Natural killer cell (primary cell): Measurements from ENCODE around the gene ITPR1. TPM values are rescaled to one million over a fixed set of nuclear protein-coding genes. Genes with fewer than 3 reads are reported as not detected.

Experiments used
- ATAC-seq, 3 donors: fragments of 150-1000 bp in 2 of 3; fragments of 200-7000 bp in 1 of 3; cut with Tn5 transposase; 1 replicate in 1 of 3; 2 replicates in 2 of 3; pipeline ENCODE4 v1.10.0; 2021; ENCODE audit warnings: mild to moderate bottlenecking in 2 of 3, moderate library complexity in 2 of 3
- DNase-seq, 2 donors: peaks; one replicate each; pipeline versions ENCODE4 v3.0.0 to v3.0.0-alpha.2; 2013 to 2021; ENCODE audit warnings: mixed read lengths in 1 of 2
- H3K27ac ChIP-seq: one replicate; pipeline ENCODE4 v1.5.1; 2013; ENCODE audit warnings: mild to moderate bottlenecking, low read length
- H3K27me3 ChIP-seq: one replicate; pipeline ENCODE4 v1.6.1; 2013; ENCODE audit warnings: low read length; ENCODE audit not compliant: control insufficient read depth, insufficient read depth
- H3K36me3 ChIP-seq: one replicate; pipeline ENCODE4 v1.6.1; 2013; ENCODE audit warnings: low read length; ENCODE audit not compliant: control insufficient read depth, insufficient read depth
- H3K4me1 ChIP-seq: one replicate; pipeline ENCODE4 v1.6.1; 2013; ENCODE audit warnings: low read length; ENCODE audit not compliant: control insufficient read depth, insufficient read depth
- H3K4me3 ChIP-seq: one replicate; pipeline ENCODE4 v1.5.1; 2013; ENCODE audit warnings: low read length
- H3K9me3 ChIP-seq: one replicate; pipeline ENCODE4 v1.6.1; 2013; ENCODE audit warnings: low read length; ENCODE audit not compliant: control insufficient read depth, insufficient read depth
- H3K27ac Mint-ChIP-seq, 2 donors: one replicate each; pipeline ENCODE4 v1.8.0; 2022; ENCODE audit warnings: mild to moderate bottlenecking in 2 of 2, mixed read lengths in 2 of 2, moderate library complexity in 1 of 2
- H3K27me3 Mint-ChIP-seq, 2 donors: one replicate each; pipeline ENCODE4 v1.8.0; 2022; ENCODE audit warnings: low read depth in 2 of 2, mixed read lengths in 2 of 2
- H3K36me3 Mint-ChIP-seq: one replicate; pipeline ENCODE4 v1.8.0; 2022; ENCODE audit warnings: mixed read lengths
- H3K4me1 Mint-ChIP-seq, 2 donors: one replicate each; pipeline ENCODE4 v1.8.0; 2022; ENCODE audit warnings: mixed read lengths in 2 of 2
- H3K4me3 Mint-ChIP-seq: one replicate; pipeline ENCODE4 v1.8.0; 2022; ENCODE audit warnings: mild to moderate bottlenecking, moderate library complexity, mixed read lengths
- H3K9me3 Mint-ChIP-seq, 2 donors: one replicate each; pipeline ENCODE4 v1.8.0; 2022; ENCODE audit warnings: mixed read lengths in 2 of 2
- WGBS: methylation state at CpG from one replicate; pipeline ENCODE4 v1.1.7; 2013; ENCODE audit warnings: missing lambda C conversion rate; ENCODE audit not compliant: insufficient coverage; 5-methylcytosine and 5-hydroxymethylcytosine counted together
- intact Hi-C: fragments of 100-400 bp; cut with micrococcal nuclease; formaldehyde crosslinking; loops from one replicate; pipeline ENCODE4 v1.14.2; 2022
- total RNA-seq, 4 donors: library from RNA; stranded (reverse); fragments of 120-200 nt in 1 of 4; gene quantifications; one replicate each; pipeline versions ENCODE4 v1.2.3 to v1.2.4, GENCODE V29; 2013 to 2022
- TF ChIP-seq, protein P1 (sequence below): fragments of 200-600 bp; IDR thresholded peaks from one replicate; pipeline ENCODE4 v1.8.0; 2022; ENCODE audit warnings: antibody characterized with exemption

ITPR1 gene
- total RNA-seq, 3 donors from 2014 or later (not counting 1 experiment from before 2014, with no cell fraction given) = 86.7 to 123 (median 94.8) TPM

DNA sequence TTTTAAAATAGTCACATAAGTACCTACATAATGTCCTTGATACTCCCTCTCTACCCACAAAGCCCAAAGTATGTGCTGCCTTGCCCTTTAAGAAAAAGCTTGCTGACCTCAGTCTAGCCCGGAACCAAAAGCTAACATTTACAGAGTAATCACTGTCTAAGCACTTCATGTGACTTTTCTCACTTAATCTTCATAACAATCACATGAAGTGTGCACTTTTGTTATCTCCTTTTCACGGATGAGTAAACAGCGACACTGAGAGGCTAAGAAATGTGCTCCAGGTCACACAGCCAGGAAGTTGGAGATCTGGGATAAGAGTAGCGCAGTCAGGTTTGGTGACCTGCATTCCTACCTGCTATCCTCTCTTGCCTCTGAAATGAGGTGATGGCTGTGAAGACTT is 194.0 kb downstream of the ITPR1 start:
- Histone ChIP-seq H3K4me3 (no peak overlapping the region), H3K27ac (no peak overlapping the region), H3K36me3 (peaks cover 66% of the 10 kb centered on the region), H3K4me1 (peaks cover 16% of the 10 kb centered on the region), H3K9me3 (no peaks in the 10 kb centered on the region), H3K27me3 (no peaks in the 10 kb centered on the region)
- TF ChIP-seq, protein P1, sequence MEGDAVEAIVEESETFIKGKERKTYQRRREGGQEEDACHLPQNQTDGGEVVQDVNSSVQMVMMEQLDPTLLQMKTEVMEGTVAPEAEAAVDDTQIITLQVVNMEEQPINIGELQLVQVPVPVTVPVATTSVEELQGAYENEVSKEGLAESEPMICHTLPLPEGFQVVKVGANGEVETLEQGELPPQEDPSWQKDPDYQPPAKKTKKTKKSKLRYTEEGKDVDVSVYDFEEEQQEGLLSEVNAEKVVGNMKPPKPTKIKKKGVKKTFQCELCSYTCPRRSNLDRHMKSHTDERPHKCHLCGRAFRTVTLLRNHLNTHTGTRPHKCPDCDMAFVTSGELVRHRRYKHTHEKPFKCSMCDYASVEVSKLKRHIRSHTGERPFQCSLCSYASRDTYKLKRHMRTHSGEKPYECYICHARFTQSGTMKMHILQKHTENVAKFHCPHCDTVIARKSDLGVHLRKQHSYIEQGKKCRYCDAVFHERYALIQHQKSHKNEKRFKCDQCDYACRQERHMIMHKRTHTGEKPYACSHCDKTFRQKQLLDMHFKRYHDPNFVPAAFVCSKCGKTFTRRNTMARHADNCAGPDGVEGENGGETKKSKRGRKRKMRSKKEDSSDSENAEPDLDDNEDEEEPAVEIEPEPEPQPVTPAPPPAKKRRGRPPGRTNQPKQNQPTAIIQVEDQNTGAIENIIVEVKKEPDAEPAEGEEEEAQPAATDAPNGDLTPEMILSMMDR = no peak
- WGBS = 97% methylated on average over 4 of the region's 4 CpGs
- Mint-ChIP-seq H3K27me3 (no peaks in the 10 kb centered on the region), H3K4me1 (peaks cover 14 to 26% of the 10 kb centered on the region in 2 donors), H3K9me3 (peaks cover 0 to 2% of the 10 kb centered on the region in 2 donors), H3K27ac (no peak overlapping the region), H3K4me3 (no peak overlapping the region), H3K36me3 (peaks cover 7% of the 10 kb centered on the region)
- ATAC-seq (no peak), DNase-seq (no peak)
- intact Hi-C loops = no loop called here

DNA sequence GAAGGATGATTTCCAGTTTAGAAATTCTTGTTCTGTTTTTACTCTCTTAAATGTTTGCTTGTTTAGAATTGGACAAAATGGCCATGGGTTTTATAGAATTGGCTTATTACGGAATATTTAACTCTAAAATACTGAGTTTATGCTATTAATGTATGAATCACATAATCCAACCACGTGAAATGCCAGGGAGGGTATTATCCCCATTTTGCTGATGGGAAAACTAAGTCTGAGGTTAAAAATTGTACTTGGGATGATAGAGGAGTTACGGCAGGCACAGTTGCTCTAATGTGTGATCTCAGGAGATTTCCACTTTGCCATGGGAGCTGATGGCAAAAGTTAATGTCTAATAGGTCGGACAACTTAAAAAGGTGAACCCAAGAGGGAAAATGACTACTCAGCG is 194.4 kb downstream of the ITPR1 start:
- Mint-ChIP-seq H3K36me3 (peaks cover 7% of the 10 kb centered on the region), H3K27me3 (no peaks in the 10 kb centered on the region), H3K9me3 (peaks cover 0 to 2% of the 10 kb centered on the region in 2 donors), H3K4me1 (peaks cover 14 to 21% of the 10 kb centered on the region in 2 donors), H3K27ac (no peak overlapping the region), H3K4me3 (no peak overlapping the region)
- WGBS = 93% methylated on average over 4 of the region's 5 CpGs
- intact Hi-C loops = no loop called here
- Histone ChIP-seq H3K27me3 (no peaks in the 10 kb centered on the region), H3K4me3 (no peak overlapping the region), H3K4me1 (peaks cover 16% of the 10 kb centered on the region), H3K9me3 (no peaks in the 10 kb centered on the region), H3K27ac (no peak overlapping the region), H3K36me3 (peaks cover 70% of the 10 kb centered on the region)
- TF ChIP-seq, protein P1 = no peak
- DNase-seq = no peak
- no peak for ATAC-seq

GRCh38 chr3:4688411-4688810 is 195.3 kb downstream of the ITPR1 start:
- H3K27me3 Mint-ChIP-seq = no peaks in the 10 kb centered on the region
- H3K4me1 Mint-ChIP-seq = peaks cover 10 to 13% of the 10 kb centered on the region in 2 donors
- no peak overlapping the region for H3K4me3 Mint-ChIP-seq
- H3K36me3 Mint-ChIP-seq = peaks cover 5% of the 10 kb centered on the region
- no peaks in the 10 kb centered on the region for H3K9me3 ChIP-seq
- 100% methylated on average over 1 of the region's 4 CpGs for WGBS
- H3K27ac ChIP-seq = no peak overlapping the region
- H3K36me3 ChIP-seq = peaks cover 66% of the 10 kb centered on the region
- DNase-seq (no peak), ATAC-seq (no peak)
- H3K4me3 ChIP-seq = no peak overlapping the region
- peaks cover 0 to 2% of the 10 kb centered on the region in 2 donors for H3K9me3 Mint-ChIP-seq
- TF ChIP-seq, protein P1 = no peak
- no peak overlapping the region for H3K27ac Mint-ChIP-seq
- peaks cover 11% of the 10 kb centered on the region for H3K4me1 ChIP-seq
- H3K27me3 ChIP-seq = no peaks in the 10 kb centered on the region
- intact Hi-C loops = no loop called here

GRCh38 chr3:4689021-4689420 is 195.9 kb downstream of the ITPR1 start:
- ATAC-seq (no peak), DNase-seq (no peak)
- TF ChIP-seq, protein P1 = no peak
- H3K4me3 Mint-ChIP-seq = no peak overlapping the region
- Histone ChIP-seq H3K4me1 (peaks cover 8% of the 10 kb centered on the region), H3K4me3 (no peak overlapping the region), H3K9me3 (no peaks in the 10 kb centered on the region), H3K27ac (no peak overlapping the region), H3K27me3 (no peaks in the 10 kb centered on the region), H3K36me3 (peaks cover 69% of the 10 kb centered on the region)
- H3K9me3 Mint-ChIP-seq = peaks cover 0 to 2% of the 10 kb centered on the region in 2 donors
- no peaks in the 10 kb centered on the region for H3K27me3 Mint-ChIP-seq
- intact Hi-C loops = no loop called here
- H3K4me1 Mint-ChIP-seq = peaks cover 4 to 7% of the 10 kb centered on the region in 2 donors
- peaks cover 5% of the 10 kb centered on the region for H3K36me3 Mint-ChIP-seq
- H3K27ac Mint-ChIP-seq = no peak overlapping the region
